NB4 (cell line): ENCODE results near the gene CXADR.

Experiments used
- CTCF ChIP-seq: IDR thresholded peaks from one replicate; pipeline ENCODE4 v1.5.1; 2012; ENCODE audit warnings: low read depth, low read length
- MYC ChIP-seq: IDR thresholded peaks from 2 replicates; pipeline ENCODE4 v1.6.1; 2011; ENCODE audit warnings: low read depth, low read length

GRCh38 chr21:17479606-17480005, 33.2 kb upstream of the CXADR start:
- TF ChIP-seq MYC (no peak), CTCF (no peak)
